Hepatocyte (in vitro differentiated cells): ENCODE data around the gene XPO1. TPM values are rescaled to one million over a fixed set of nuclear protein-coding genes. Genes with fewer than 3 reads are reported as not detected.

Experiments
- polyA plus RNA-seq: library from polyadenylated mRNA; unstranded; fragments of >200 nt; fragmentation: Nextera tagmentation; extraction: Ambion mirVana; gene quantifications from 2 replicates; pipeline ENCODE4 v1.2.1, GENCODE V29; 2016
- total RNA-seq: library from RNA; depleted of rRNA; stranded (reverse); fragments of >200 nt; gene quantifications from 2 replicates; pipeline ENCODE4 v1.2.3, GENCODE V29; 2014

XPO1 gene
- total and polyA plus RNA-seq, 2 experiments from 2014 or later: 44.1 to 151 TPM

Other genes starting within 250 kb of the XPO1 start
- 115 and 125 TPM in 2 replicates for gene USP34, start 67.3 kb downstream of the XPO1 start, total RNA-seq
- gene USP34, start 67.3 kb downstream of the XPO1 start, polyA plus RNA-seq: 36.8 and 46.3 TPM in 2 replicates